Smooth muscle cell (in vitro differentiated cells): ENCODE measurements around the gene USP11. TPM values are rescaled to one million over a fixed set of nuclear protein-coding genes. Genes with fewer than 3 reads are reported as not detected.
A peak's percentile ranks its signal among the peaks of the same experiment; 100 is the strongest.

Source experiments
- DNase-seq: peaks from one replicate; lab custom pipeline; 2025; ENCODE audit not compliant: unreplicated experiment; lab: John Stamatoyannopoulos, UW
- H2AFZ ChIP-seq: fragments of 200-600 bp; sonication (generic); 2 replicates; pipeline ENCODE4 v1.6.0; 2016; ENCODE audit warnings: antibody characterized with exemption, low read depth, mild to moderate bottlenecking
- H3F3A ChIP-seq: fragments of 200-600 bp; sonication (generic); 2 replicates; pipeline ENCODE4 v1.6.0; 2017; ENCODE audit warnings: antibody characterized with exemption, low read depth
- H3K27ac ChIP-seq: fragments of 200-600 bp; sonication (generic); 2 replicates; pipeline ENCODE4 v1.5.1; 2016; ENCODE audit warnings: low read depth, mild to moderate bottlenecking
- H3K27me3 ChIP-seq: fragments of 200-600 bp; sonication (generic); 2 replicates; pipeline ENCODE4 v1.6.1; 2016; ENCODE audit warnings: low read depth, mild to moderate bottlenecking
- H3K36me3 ChIP-seq: fragments of 200-600 bp; sonication (generic); 2 replicates; pipeline ENCODE4 v1.5.1; 2016; ENCODE audit warnings: low read depth
- H3K4me1 ChIP-seq: fragments of 200-600 bp; sonication (generic); 2 replicates; pipeline ENCODE4 v1.5.1; 2016; ENCODE audit warnings: low read depth
- H3K4me2 ChIP-seq: fragments of 200-600 bp; sonication (generic); 2 replicates; pipeline ENCODE4 v1.6.0; 2016; ENCODE audit warnings: mild to moderate bottlenecking
- H3K4me3 ChIP-seq: fragments of 200-600 bp; sonication (generic); 2 replicates; pipeline ENCODE4 v1.5.1; 2016; ENCODE audit warnings: mild to moderate bottlenecking
- H3K79me2 ChIP-seq: fragments of 200-600 bp; sonication (generic); 2 replicates; pipeline ENCODE4 v1.6.0; 2016; ENCODE audit warnings: low read depth, mild to moderate bottlenecking
- H3K9ac ChIP-seq: fragments of 200-600 bp; sonication (generic); 2 replicates; pipeline ENCODE4 v1.6.0; 2016; ENCODE audit warnings: low read depth
- H3K9me3 ChIP-seq: fragments of 200-600 bp; sonication (generic); replicated peaks from 2 replicates; pipeline ENCODE4 v1.5.1; 2016; ENCODE audit warnings: low read depth
- H4K20me1 ChIP-seq: fragments of 200-600 bp; sonication (generic); 2 replicates; pipeline ENCODE4 v1.6.0; 2016; ENCODE audit warnings: low read depth
- WGBS: methylation state at CpG from one replicate; pipeline ENCODE4 v1.1.7; 2016; ENCODE audit warnings: low lambda C conversion rate; 5-methylcytosine and 5-hydroxymethylcytosine counted together
- polyA plus RNA-seq: library from polyadenylated mRNA; unstranded; fragments of >200 nt; fragmentation: Nextera tagmentation; extraction: Ambion mirVana; gene quantifications from 2 replicates; pipeline ENCODE4 v1.2.1, GENCODE V29; 2016
- total RNA-seq: library from RNA; depleted of rRNA; stranded (reverse); fragments of >200 nt; gene quantifications from 2 replicates; pipeline ENCODE4 v1.2.3, GENCODE V29; 2014
- TF ChIP-seq, protein P1 (sequence below): fragments of 200-600 bp; sonication (generic); IDR thresholded peaks from 2 replicates; pipeline ENCODE4 v1.5.1; 2017; ENCODE audit warnings: borderline replicate concordance, mild to moderate bottlenecking, antibody characterized with exemption; ENCODE audit not compliant: insufficient read depth, poor library complexity, severe bottlenecking

Gene USP11
- total and polyA plus RNA-seq, 2 experiments from 2014 or later: 84.0 to 221 TPM

DNA sequence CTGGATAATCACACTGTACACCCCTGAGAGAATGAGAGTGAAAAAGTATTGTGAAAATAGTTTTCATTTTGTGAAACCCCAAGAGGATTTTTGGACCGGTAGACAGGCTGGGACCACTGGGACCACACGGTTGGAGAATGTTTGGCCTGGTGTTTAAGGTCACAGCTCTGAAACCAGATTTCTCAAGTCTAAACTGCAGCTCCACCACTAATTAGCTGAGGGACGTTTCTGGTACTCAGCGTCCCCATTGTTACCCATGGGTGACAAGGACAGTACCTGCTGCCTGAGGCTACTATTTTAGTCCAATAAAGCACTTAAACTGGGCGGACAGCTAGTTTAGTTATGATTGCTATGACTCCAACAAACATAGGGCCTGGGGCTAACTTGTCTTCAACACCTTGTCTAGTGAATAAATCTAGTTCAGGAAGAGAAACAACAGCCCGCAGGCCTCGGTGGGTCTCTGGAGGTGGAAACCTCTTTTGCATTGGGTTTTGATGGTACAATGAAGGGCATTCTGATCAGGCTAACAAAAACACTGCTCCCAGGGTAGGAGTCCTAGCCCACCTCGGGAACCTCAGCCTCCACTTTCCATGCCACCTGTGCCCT, 509 bp upstream of the USP11 start:
- H3K4me2 ChIP-seq: peak overlapping the region; percentile 87
- no peaks in the 10 kb centered on the region for H3K9me3 ChIP-seq
- peak overlapping the region; percentile 44 for H2AFZ ChIP-seq
- no peak for DNase-seq
- H4K20me1 ChIP-seq: peaks cover 20% of the 10 kb centered on the region
- TF ChIP-seq, protein P1, sequence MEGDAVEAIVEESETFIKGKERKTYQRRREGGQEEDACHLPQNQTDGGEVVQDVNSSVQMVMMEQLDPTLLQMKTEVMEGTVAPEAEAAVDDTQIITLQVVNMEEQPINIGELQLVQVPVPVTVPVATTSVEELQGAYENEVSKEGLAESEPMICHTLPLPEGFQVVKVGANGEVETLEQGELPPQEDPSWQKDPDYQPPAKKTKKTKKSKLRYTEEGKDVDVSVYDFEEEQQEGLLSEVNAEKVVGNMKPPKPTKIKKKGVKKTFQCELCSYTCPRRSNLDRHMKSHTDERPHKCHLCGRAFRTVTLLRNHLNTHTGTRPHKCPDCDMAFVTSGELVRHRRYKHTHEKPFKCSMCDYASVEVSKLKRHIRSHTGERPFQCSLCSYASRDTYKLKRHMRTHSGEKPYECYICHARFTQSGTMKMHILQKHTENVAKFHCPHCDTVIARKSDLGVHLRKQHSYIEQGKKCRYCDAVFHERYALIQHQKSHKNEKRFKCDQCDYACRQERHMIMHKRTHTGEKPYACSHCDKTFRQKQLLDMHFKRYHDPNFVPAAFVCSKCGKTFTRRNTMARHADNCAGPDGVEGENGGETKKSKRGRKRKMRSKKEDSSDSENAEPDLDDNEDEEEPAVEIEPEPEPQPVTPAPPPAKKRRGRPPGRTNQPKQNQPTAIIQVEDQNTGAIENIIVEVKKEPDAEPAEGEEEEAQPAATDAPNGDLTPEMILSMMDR: no peak
- peak overlapping the region; percentile 94 for H3K4me3 ChIP-seq
- H3K27ac ChIP-seq: peak overlapping the region; percentile 100
- peaks cover 37% of the 10 kb centered on the region for H3K79me2 ChIP-seq
- 61% methylated on average over 8 of the region's 8 CpGs for WGBS
- no peaks in the 10 kb centered on the region for H3K27me3 ChIP-seq
- peak overlapping the region; percentile 100 for H3K9ac ChIP-seq
- peaks cover 23% of the 10 kb centered on the region for H3K4me1 ChIP-seq
- H3F3A ChIP-seq: peaks cover 15% of the 10 kb centered on the region
- H3K36me3 ChIP-seq: no peaks in the 10 kb centered on the region

DNA sequence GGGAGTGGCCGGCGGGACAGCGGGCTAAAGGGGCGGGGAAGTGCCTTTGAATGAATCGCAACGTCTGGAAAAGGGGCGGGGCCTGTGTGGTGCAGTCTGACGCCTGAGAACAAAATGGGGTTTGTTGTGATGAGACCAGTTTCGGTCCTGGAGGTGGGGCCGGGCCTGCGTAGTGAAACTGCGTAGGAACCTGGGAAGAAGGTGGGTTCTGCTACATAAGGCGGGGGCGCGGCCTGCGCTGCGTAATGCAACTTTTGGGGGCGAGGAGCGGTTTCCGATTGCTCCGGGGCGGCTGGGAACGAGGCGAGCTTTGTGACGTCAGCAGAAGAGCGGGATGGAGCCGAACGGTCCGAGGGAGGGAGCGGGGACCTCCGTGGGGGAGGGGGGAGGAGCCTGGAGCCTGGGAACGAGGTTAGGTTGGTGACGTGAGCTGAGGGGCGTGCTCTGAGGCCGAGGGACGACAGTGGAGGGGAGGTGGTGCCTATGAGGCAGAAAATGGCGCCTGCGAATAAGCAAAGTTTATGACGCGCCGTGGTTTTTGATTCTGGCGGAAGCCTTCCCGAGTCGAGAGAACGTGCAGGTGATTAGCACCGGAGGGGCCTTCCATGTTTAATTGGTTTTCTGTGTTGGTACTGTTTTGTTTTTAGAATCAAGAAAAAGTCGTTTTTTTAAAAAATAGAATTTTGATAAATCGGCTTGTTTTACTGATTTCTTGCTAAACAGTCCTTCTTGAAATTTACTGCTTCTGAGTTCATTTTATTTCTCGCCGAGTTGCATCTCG, 714 bp downstream of the USP11 start:
- Histone ChIP-seq H3K27me3 (no peaks in the 10 kb centered on the region), H3K9me3 (no peaks in the 10 kb centered on the region), H4K20me1 (peaks cover 27% of the 10 kb centered on the region), H3K79me2 (peaks cover 49% of the 10 kb centered on the region), H2AFZ (no peak overlapping the region), H3K36me3 (no peaks in the 10 kb centered on the region), H3K9ac (peak overlapping the region; percentile 100), H3K4me2 (peak overlapping the region; percentile 99), H3K4me3 (peak overlapping the region; percentile 94), H3K4me1 (peaks cover 23% of the 10 kb centered on the region), H3F3A (peaks cover 15% of the 10 kb centered on the region), H3K27ac (peak overlapping the region; percentile 100)
- DNase-seq: peak; percentile 97
- TF ChIP-seq, protein P1: no peak
- 1% methylated on average over 36 of the region's 51 CpGs for WGBS

DNA sequence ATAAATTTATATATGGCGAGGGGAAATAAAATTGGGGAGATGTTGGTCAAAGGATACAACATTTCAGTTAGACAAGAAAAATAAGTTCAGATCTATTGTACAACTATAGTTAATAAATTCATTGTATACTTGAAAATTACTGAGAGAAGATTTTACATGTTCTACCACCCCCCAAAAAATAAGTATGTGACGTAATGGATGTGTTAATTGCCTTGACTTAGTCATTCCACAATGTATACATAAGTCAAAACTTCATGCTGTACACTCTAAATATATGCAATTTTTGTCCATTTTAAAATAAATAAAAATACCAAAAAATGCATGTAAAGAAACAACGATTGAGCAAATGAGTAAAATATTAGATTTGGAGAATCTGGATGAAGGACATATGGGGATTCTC, 1.8 kb downstream of the USP11 start:
- peak overlapping the region; percentile 100 for H3K9ac ChIP-seq
- H3K27me3 ChIP-seq: no peaks in the 10 kb centered on the region
- WGBS: 56% methylated on average over 3 of the region's 3 CpGs
- H3K4me3 ChIP-seq: peak overlapping the region; percentile 94
- H3K36me3 ChIP-seq: no peaks in the 10 kb centered on the region
- H4K20me1 ChIP-seq: peaks cover 38% of the 10 kb centered on the region
- H3F3A ChIP-seq: peaks cover 15% of the 10 kb centered on the region
- no peak overlapping the region for H2AFZ ChIP-seq
- H3K4me1 ChIP-seq: peaks cover 23% of the 10 kb centered on the region
- peak overlapping the region; percentile 100 for H3K27ac ChIP-seq
- H3K79me2 ChIP-seq: peaks cover 57% of the 10 kb centered on the region
- DNase-seq: no peak
- peak overlapping the region; percentile 99 for H3K4me2 ChIP-seq
- TF ChIP-seq, protein P1: no peak
- H3K9me3 ChIP-seq: no peaks in the 10 kb centered on the region
